ENCODE data around the gene ANOS1. TPM values are rescaled to one million over a fixed set of nuclear protein-coding genes. Genes with fewer than 3 reads are reported as not detected.

The ANOS1 gene
- total RNA-seq, 1 experiment from 2014 or later = 0.91 TPM

- no peaks in the 10 kb centered on the region for H3K36me3 Mint-ChIP-seq (ENCODE audit: insufficient read depth, unreplicated experiment)
- H3K36me3 ChIP-seq (ENCODE audit: control insufficient read depth, insufficient read depth, low read length) = no peaks in the 10 kb centered on the region
- no peak overlapping the region for H3K27ac Mint-ChIP-seq (ENCODE audit: unreplicated experiment)
- no peaks in the 10 kb centered on the region for H3K9me3 Mint-ChIP-seq (ENCODE audit: unreplicated experiment)
- POLR2A ChIA-PET = no interaction called here
- no peak overlapping the region for H3K4me3 ChIP-seq (ENCODE audit: low read depth, low read length)
- no TSS peak for BruUV-seq (replicated peaks)
- CTCF ChIA-PET = no interaction called here
- no peaks in the 10 kb centered on the region for H3K4me1 ChIP-seq
- no peak for DNase-seq
- intact Hi-C loops (cut with micrococcal nuclease; ENCODE audit: unreplicated experiment) = no loop called here
- no peaks in the 10 kb centered on the region for H3K9me3 ChIP-seq
- TF ChIP-seq CTCF (IDR thresholded peaks at IDR 0.05; ENCODE audit: insufficient read depth in 1 of 2, low read depth in 1 of 2, low read length in 1 of 2, severe bottlenecking in 1 of 2, unreplicated experiment in 1 of 2) = no peak
- H3K27me3 Mint-ChIP-seq (ENCODE audit: insufficient read depth, unreplicated experiment) = peaks cover 3% of the 10 kb centered on the region
- no peak overlapping the region for H3K4me3 Mint-ChIP-seq (ENCODE audit: unreplicated experiment)
- H3K27me3 ChIP-seq (replicated peaks; ENCODE audit: control insufficient read depth, insufficient read depth, low read length) = no peaks in the 10 kb centered on the region
- H3K4me1 Mint-ChIP-seq (ENCODE audit: low read depth, unreplicated experiment) = no peaks in the 10 kb centered on the region
Measured at GRCh38 chrX:8604131-8604530, 127.8 kb downstream of the ANOS1 start.

GRCh38 chrX:8591501-8591900, 140.4 kb downstream of the ANOS1 start:
- POLR2A ChIA-PET = no interaction called here
- H3K27ac Mint-ChIP-seq (ENCODE audit: unreplicated experiment) = no peak overlapping the region
- H3K36me3 ChIP-seq (ENCODE audit: control insufficient read depth, insufficient read depth, low read length) = no peaks in the 10 kb centered on the region
- no peaks in the 10 kb centered on the region for H3K9me3 Mint-ChIP-seq (ENCODE audit: unreplicated experiment)
- TF ChIP-seq CTCF (IDR thresholded peaks at IDR 0.05; ENCODE audit: insufficient read depth in 1 of 2, low read depth in 1 of 2, low read length in 1 of 2, severe bottlenecking in 1 of 2, unreplicated experiment in 1 of 2) = no peak
- H3K36me3 Mint-ChIP-seq (ENCODE audit: insufficient read depth, unreplicated experiment) = no peaks in the 10 kb centered on the region
- no peaks in the 10 kb centered on the region for H3K9me3 ChIP-seq
- CTCF ChIA-PET = no interaction called here
- H3K27me3 ChIP-seq (replicated peaks; ENCODE audit: control insufficient read depth, insufficient read depth, low read length) = no peaks in the 10 kb centered on the region
- intact Hi-C loops (cut with micrococcal nuclease; ENCODE audit: unreplicated experiment) = no loop called here
- H3K4me1 ChIP-seq = no peaks in the 10 kb centered on the region
- no TSS peak for BruUV-seq (replicated peaks)
- no peak overlapping the region for H3K4me3 ChIP-seq (ENCODE audit: low read depth, low read length)
- no peak overlapping the region for H3K4me3 Mint-ChIP-seq (ENCODE audit: unreplicated experiment)
- no peak for DNase-seq
- no peaks in the 10 kb centered on the region for H3K4me1 Mint-ChIP-seq (ENCODE audit: low read depth, unreplicated experiment)
- peaks cover 4% of the 10 kb centered on the region for H3K27me3 Mint-ChIP-seq (ENCODE audit: insufficient read depth, unreplicated experiment)

GRCh38 chrX:8586953-8587352, 145.0 kb downstream of the ANOS1 start:
- H3K4me3 Mint-ChIP-seq (ENCODE audit: unreplicated experiment) = no peak overlapping the region
- intact Hi-C loops (cut with micrococcal nuclease; ENCODE audit: unreplicated experiment) = no loop called here
- no peak overlapping the region for H3K27ac Mint-ChIP-seq (ENCODE audit: unreplicated experiment)
- Histone ChIP-seq H3K36me3 (ENCODE audit: control insufficient read depth, insufficient read depth, low read length) (no peaks in the 10 kb centered on the region), H3K27me3 (replicated peaks; ENCODE audit: control insufficient read depth, insufficient read depth, low read length) (no peaks in the 10 kb centered on the region), H3K4me3 (ENCODE audit: low read depth, low read length) (no peak overlapping the region), H3K4me1 (no peaks in the 10 kb centered on the region), H3K9me3 (no peaks in the 10 kb centered on the region)
- TF ChIP-seq CTCF (IDR thresholded peaks at IDR 0.05; ENCODE audit: insufficient read depth in 1 of 2, low read depth in 1 of 2, low read length in 1 of 2, severe bottlenecking in 1 of 2, unreplicated experiment in 1 of 2) = no peak
- ChIA-PET CTCF (no interaction called here), POLR2A (no interaction called here)
- H3K27me3 Mint-ChIP-seq (ENCODE audit: insufficient read depth, unreplicated experiment) = peaks cover 9% of the 10 kb centered on the region
- no peak for DNase-seq
- no TSS peak for BruUV-seq (replicated peaks)
- no peaks in the 10 kb centered on the region for H3K4me1 Mint-ChIP-seq (ENCODE audit: low read depth, unreplicated experiment)
- no peaks in the 10 kb centered on the region for H3K9me3 Mint-ChIP-seq (ENCODE audit: unreplicated experiment)
- no peaks in the 10 kb centered on the region for H3K36me3 Mint-ChIP-seq (ENCODE audit: insufficient read depth, unreplicated experiment)
